GM21381 (cell line): Measurements from ENCODE around the gene PSMB1.

ENCODE experiments used
- ATAC-seq: cut with Tn5 transposase; IDR thresholded peaks from one replicate; pipeline ENCODE4 v1.9.1; 2021; ENCODE audit warnings: mild to moderate bottlenecking, moderate library complexity; ENCODE audit not compliant: unreplicated experiment

The PSMB1 gene

DNA sequence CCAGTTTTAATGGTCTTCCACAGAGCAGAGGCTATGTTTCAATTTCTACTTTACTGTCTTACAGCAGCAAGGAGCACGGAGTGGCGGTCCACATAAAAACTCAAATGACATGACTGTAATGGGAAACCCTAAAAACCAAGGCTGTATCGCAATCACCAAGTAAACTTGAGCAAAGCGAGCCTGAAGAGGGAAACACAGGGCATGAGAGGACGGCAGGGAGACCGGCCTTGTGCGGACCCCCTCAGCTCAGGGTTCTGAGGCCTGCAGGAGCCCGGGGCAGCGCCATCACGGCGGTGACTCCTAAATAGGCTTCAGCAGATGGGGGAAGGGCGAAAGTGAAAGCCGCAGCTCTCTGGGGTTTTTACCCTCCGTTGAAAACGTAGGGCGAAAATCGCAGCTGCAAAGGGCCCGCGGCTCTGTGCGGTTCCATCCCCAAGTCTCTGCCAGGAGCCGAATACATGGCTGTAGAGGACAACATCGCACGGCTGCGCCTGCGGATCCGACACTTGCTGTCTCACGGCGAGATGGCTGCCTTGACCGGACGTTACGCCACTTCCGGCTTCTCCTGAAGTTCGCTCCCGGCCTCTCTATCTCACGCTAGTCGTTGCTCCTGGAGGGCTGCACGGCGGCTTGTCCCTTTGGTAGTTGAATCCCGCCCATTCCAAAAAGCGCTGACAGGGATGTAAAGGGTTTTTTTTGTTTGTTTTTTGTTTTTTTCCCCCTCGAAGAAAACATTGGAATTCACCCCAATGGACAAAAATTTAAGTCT is at the start of gene PSMB1:
Gene PSMB1, minus strand, starts transcription at position 543 of the 769 bp plus-strand sequence. Its CDS starts 65 bp downstream, at position 478.
- ATAC-seq, result peak; percentile 51

DNA sequence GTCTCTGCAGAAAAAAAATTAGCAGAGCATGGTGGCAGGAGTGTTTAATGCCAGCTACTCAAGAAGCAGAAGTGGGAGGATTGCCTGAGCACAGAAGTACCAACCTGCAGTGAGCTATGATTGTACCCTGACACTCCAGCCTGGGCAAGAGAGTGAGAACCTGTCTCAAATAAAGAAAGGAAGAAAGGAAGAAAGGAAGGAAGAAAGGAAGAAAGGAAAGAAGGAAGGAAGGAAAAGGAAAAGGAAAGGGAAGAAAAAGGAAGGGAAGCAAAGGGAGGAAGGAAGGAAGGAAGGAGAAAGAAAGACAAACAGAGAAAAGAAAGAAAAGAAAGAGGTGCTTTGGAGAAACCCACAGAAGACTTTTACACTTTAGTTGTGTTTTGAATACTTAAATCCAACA is 44.2 kb upstream of the PSMB1 start:
- ATAC-seq, result no peak

DNA sequence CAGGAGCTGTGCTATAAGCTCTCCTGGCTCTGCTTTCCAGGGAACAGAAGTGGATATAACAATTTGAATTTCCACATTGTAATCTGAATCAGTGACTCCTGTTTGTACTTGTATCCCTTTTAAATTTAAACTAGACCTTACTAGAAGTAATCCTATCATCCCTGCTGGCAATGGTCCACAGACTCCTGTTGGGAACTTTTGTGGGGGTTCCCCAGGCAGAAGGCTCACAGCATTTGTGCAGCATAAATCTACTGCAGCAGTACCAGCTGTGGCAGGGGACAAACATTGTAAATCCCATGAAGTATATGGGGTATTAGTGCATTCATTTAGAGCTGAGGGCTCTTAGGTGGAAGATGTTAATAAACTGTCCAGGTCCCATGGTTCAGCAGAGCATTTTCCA is 43.3 kb upstream of the PSMB1 start:
- ATAC-seq, result no peak

DNA sequence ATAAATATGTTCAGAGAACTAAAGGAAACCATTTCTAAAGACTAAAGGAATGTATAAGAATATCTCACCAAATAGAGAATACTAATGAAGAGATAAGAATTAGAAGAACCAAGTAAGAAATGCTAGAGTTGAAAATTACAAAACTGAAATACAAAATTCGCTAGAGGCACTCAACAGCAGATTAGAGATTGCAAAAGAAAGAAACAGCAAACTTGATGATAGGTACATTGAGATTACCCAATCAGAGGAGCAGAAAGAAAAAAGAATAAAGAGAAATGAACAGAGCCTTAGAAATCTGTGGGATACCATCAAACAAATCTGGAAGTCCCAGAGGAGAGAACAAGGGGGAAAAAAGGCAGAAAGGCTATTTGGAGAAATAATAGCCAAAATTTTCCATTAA is 37.6 kb upstream of the PSMB1 start:
- ATAC-seq, result no peak

DNA sequence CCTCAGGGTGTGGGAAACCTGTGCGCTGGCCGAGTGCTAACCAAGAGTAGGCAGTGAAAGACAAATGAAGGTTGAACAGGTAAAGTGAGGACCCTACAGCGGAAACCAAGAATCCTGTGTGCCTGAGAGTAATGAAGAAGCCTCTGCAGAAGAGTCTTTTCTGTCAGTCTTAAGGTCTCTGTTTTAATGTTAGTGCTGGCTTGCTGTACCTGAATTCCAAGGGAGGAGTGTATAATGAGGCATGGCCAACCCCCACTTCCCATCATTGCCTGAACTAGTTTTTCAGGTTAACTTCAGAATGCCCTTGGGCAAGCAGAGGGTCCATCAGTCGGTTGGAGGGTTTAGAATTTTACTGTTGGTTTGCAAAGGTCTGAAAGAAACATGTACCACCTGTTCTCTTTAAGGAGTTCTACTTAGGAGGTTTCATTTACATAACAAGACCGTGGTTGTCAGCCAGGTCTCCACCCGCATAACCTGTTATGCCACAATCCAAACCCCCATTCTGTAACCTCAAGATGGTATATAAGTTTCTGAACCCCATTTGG is 31.9 kb upstream of the PSMB1 start:
- peak; percentile 33 for ATAC-seq

DNA sequence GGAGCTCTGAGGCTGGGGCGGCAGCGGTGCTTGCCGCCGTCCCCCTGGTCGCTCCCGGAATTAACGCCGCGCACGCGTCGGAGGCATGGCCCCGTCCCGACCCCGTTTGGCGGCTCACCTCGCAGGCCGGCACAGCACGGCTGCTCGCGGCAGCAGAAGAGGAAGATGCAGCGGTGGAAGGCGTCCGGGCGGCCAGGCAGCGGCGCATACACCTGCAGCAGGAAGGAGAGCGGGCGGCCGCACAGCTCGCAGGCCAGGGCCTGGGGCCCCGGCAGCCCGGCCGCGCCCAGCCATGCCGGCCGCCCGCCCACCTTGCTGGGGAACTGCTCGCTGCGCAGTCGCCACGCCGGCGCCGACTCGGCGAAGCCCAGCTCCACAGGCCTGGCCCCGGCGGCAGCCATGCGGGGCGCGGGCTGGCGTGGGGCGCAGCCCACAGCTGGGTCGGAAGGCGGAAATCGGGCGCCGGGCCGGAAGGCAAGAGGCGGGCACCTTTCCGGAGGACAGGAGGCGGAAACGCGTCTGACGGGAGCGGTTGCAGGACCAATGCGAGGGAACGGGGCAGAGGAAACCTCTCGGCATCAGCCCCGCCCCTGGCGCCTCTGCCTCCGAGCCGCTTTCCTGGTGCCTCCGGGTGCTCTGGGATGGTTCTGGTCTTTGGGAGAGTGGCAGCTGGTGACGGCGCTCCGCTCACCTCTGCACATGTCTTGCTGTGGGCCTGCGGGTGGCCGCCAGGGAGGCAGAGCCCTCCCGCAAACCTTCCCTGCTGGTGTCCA is 31.3 kb upstream of the PSMB1 start, which contains the start of gene PDCD2:
Gene PDCD2, minus strand, starts transcription at position 457 of the 773 bp plus-strand sequence. Its CDS starts 56 bp downstream, at position 401.
- ATAC-seq, result peak; percentile 97

DNA sequence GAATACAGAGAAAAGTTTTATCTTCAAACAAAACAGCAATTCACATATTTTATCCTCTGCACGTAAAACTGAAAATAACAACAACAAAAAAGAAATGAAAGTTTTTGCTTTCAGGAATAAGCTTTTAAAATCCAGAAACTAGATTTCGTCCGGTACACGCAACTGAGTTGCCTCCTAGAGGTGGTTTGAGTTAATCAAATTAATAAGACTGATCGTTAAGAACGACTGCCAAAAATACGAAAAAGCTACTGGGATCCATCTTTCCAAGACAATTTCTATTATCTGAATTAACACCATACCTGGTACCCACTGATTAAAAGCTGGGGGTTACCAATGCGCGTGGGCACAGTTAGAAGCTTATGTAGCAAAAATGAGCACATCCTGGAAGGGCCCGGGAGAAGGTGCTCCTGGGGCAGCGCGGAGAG is 30.7 kb upstream of the PSMB1 start:
- no peak for ATAC-seq

DNA sequence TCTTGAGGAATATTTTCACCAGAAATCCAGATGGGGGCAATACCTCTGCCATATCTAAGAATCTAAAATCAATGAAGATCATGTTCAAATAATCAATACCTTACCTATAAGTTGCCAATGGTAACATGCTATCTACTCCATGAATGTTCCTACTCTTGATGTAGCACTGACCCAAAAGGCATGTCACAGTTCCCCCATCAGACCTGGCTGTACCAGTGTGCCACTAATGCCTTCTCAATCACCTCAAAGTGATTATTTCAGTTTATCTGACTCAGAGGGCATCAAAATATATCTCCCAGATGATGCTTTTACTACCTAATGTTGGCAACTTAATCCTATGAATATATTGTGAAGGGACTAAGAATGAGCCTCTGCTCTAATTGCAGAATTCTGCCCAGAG is 25.8 kb upstream of the PSMB1 start:
- ATAC-seq, result no peak

DNA sequence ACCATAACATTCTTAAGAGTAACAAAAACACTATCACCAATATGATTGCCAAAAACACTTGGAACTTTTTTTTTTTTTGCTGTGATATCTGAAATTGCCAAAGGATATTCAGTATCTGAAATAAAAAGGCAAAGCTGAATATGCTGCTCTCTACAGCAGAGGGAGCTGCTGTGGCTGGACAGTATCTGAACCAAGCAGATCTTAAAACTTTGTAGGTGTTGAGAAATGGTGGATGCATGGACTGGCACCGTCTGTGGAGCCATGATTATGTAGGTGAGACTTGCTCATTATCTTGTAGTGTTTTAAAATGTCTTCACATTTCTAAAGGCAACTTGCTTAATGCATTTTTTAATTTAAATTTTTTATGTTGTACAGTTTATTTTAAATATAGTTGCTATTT is 22.1 kb upstream of the PSMB1 start:
- ATAC-seq, result no peak

DNA sequence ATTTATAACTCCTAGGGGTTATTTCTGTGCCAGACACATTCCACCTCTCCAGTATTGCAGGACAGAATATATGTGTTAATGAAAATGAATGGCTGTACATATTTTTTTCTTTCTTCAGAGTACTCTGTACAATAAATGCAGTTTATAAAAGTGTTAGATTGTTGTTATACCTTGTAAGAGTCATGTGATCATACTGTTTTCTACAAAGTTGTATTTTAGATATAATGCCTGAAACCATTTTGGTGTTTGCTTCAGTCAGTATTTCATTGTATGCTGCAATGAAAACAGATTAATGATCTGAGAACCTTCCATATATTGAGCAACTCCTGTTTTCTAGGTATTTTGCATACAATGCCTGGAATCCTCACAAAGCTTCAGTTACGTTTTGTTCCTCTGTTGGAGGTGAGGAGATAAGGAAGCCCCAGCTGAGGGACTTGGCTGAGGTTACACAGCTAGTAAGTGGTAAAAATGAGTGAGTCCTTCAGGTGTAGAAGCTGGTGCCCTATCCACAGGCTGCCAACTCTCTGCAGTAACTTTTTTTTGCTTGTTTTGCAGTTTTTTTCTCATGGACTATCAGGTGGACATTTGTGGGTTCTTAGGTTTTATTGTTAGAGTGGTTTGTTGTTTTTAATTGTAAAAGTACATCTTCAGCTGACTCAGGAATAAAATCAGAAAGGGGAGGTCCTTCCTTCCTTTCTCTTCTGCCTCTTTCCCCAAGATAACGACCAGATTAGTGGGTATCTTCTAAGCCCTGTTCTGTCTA is 19.8 kb upstream of the PSMB1 start:
- no peak for ATAC-seq

DNA sequence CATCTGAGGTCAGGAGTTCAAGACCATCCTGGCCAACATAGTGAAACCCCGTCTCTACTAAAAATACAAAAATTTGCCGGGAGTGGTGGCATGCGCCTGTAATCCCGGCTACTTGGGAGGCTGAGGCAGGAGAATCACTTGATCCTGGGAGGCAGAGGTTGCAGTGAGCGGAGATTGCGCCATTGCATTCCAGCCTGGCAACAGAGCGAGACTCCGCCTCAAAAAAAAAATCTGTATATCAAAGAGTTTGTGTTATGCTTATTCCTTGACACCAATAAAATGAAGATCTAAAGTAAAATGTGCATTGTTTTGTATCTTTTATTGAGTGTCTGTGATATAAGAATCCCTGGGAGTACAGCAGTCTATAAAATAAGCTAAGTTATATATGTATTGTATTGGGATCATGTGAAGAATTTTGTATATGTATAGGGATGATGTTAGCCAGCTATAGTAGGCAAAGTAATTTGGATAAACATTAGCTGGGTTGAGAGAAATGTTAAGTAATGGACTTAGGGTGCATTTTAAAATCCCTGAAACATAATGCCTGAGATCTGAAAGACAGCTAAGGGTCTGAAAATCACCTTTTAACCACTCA is 11.9 kb upstream of the PSMB1 start:
- ATAC-seq, result no peak

DNA sequence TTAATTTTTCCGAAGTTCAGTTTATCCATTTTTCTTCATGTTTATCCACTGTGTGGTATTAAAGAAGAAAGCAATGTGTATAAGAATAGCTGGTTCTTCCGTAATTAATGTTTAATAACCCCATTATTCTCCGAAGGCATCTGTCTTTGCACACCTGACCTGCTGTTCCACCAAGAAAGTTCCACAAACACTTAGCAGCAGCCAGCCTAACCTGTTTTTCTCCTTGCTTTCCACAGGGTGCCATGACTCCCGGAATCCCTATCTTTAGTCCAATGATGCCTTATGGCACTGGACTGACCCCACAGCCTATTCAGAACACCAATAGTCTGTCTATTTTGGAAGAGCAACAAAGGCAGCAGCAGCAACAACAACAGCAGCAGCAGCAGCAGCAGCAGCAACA is 8.4 kb upstream of the PSMB1 start:
- no peak for ATAC-seq

DNA sequence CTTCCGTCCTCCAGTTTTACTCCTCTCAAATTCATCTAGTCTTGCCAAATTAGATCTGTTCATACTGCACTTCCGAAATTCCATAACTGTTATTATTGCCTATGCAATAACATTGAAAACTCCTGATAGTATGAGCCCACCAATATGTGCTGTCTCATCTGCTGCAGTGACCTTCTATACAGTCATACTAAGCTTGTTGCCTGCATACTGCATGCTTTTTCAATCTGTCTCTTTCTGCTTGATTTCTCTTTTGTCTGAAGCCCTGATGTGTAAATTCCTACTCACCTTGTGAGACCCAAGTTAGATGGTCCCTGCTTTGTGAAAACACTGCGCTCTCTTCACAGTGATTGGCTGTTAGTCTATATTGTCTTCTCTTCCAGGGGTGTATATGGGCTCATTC is 2.2 kb upstream of the PSMB1 start:
- ATAC-seq, result no peak

DNA sequence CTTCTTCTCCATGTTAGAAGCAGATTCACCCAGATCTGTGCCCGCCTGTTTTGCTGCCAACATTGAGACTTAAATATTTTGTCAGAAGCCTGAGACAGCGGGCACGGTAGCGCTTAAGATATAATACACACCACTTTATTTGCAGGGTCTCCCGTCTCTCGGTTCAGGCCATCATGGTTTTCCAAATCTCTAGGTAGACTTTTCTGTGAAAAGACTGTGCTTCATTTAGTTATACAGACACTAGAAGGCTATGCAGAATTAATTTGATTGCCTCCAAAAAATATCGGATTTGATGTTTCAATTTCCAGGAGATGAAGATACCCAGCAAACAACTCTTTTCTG is 1.7 kb upstream of the PSMB1 start:
- no peak for ATAC-seq

DNA sequence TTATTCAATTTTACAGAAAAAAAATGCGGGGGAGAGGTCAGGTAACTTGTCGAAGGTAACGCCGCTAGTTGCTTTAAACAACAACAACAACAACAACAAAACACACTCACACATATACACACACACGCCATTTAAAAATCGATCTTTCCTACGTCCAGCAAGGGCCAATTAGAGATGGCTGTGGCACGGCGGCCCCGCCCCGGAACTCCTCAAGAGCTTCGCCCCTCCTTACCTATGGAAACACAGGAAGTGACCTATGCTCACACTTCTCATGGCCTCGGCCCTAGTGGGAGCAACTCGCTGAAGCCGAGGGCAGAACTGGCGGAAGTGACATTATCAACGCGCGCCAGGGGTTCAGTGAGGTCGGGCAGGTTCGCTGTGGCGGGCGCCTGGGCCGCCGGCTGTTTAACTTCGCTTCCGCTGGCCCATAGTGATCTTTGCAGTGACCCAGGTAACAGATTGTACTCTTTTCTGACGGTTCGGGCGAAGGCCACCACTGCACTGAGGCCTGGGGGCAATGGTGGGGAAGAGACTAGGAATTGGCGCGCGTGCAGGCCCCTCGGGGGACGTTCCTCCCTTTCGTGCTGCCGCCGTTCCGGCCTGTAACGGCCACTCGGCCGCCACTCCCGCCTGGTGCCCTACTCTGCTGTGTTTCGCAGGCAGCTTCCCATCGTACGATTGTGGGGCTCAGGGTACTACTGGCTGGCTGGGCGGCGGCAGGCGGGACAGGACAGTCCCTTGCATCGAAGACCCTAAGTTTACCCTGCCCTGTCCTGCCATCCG is 1.1 kb upstream of the PSMB1 start, which contains the start of gene TBP:
Gene TBP, plus strand, starts transcription at position 357 of the 783 bp plus-strand sequence. CDS start 2,661 bp downstream, outside the sequence.
- peak; percentile 96 for ATAC-seq

DNA sequence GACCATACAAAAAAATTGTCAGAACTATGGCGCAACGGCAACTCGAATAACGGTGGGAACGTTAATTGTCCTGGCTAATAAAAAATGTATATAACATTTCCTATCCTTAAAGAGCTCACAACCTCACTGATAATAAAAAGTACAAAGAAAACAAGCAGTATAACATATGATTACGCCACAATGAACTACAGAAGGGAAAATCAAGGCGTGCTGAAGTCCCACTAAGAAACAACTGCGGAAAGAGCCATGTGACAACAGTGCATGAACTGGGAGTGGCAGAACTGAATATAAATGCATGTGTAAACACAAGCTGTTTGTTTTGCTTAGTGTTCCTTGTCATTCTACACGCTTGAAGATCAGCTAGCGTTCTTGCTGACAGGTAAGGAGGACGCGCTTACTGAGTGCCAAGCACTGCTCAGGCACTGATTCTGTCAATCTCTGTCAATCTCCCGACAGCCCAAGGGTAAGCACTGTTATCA is 466 bp upstream of the PSMB1 start:
- peak; percentile 25 for ATAC-seq

DNA sequence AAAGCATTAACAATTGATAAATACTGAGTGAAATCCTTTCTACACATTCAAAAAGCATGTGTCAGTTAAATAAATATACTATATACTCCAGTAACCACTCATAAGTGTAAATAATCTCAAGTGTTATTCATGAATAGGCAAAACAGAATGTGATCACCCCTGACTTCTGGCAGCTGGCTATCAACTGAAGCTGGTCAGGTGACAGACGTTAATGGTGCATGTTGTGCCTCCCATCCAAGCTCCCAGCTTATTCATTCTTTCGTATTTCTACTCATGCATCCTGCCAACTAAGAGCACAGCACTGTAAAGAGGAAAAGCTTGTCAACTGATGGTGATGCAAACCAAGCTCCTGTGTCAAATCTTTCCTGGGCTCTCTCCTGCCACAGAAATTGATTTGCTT is 7.7 kb downstream of the PSMB1 start:
- no peak for ATAC-seq

DNA sequence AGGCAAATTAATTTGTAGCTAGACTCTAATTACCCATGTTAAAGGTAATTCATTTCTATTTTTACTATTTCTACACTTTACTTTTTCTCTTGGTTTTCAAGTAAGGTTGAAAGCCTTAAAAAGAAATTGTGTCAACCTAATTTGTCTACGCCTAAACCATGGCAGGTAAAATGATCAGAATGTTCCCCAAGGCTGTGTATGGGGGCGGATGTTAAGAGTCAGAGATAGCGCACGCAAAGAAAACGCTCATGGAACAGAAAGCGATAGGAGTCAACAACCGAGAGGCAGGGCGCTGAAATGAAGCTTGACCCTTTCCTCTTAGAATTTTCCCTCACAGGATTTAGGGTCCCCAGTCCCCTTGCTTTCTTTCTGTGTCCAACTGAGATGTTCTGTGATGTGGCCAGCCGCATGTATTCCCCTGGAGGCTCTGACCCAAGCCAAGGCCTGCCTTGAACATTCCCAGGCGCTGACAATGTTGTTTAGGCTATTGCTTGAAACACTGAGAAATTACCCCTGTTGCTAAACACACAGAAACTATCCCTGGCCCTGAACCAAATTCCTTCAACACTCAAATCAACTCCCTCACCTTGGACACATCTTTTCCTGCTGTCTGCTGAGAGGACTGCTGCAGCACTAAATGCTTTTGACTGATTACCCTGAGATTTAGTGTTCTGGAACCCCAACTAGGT is 10.9 kb downstream of the PSMB1 start:
- ATAC-seq, result no peak

DNA sequence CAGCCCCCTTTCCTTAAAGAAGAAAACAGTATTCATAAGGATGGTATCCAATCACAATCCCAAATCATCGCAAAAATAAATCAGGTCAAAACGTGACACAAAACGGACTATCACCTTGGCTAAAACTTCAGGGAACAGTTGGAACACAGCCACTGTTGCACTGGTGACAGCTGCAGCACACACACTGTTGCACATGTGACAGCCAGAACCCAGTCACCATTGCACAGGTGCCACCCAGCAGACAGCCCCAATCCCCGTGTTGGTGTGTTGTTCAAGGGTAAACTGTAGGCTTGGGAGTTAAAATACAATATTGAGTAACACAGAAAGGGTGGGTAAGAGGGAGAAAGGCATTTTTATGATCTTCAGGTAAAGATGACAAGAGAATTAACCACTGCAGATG is 15.8 kb downstream of the PSMB1 start:
- ATAC-seq, result no peak
